WTC11 (cell line): Measurements from ENCODE around the gene ZSCAN16. TPM values are rescaled to one million over a fixed set of nuclear protein-coding genes. Genes with fewer than 3 reads are reported as not detected.

Source experiments
- ATAC-seq: fragments of 200-7000 bp; cut with Tn5 transposase; 2 replicates; pipeline ENCODE4 v1.10.0; 2021; ENCODE audit warnings: mild to moderate bottlenecking, moderate library complexity
- CTCF ChIA-PET: fragments of 300-600 bp; sonication (Branson Sonifier 250); formaldehyde crosslinking; loops from one replicate; lab custom pipeline; 2021; ENCODE audit warnings: antibody characterized with exemption; lab: Charles Lee
- POLR2A ChIA-PET: fragments of 350-600 bp; sonication (Branson Sonifier 250); formaldehyde crosslinking; loops from one replicate; lab custom pipeline; 2021; ENCODE audit warnings: antibody characterized with exemption; lab: Charles Lee
- DNase-seq: peaks from one replicate; pipeline ENCODE4 v3.0.0; 2021; ENCODE audit warnings: low spot score
- H3K27ac Mint-ChIP-seq: 2 replicates; pipeline ENCODE4 v1.8.0; 2021; ENCODE audit warnings: mixed read lengths
- H3K27me3 Mint-ChIP-seq: 2 replicates; pipeline ENCODE4 v1.8.0; 2021; ENCODE audit warnings: low read depth, mild to moderate bottlenecking, moderate library complexity, mixed read lengths
- H3K36me3 Mint-ChIP-seq: 2 replicates; pipeline ENCODE4 v1.8.0; 2021; ENCODE audit warnings: mixed read lengths
- H3K4me1 Mint-ChIP-seq: 2 replicates; pipeline ENCODE4 v1.8.0; 2022; ENCODE audit warnings: mixed read lengths
- H3K4me3 Mint-ChIP-seq: 2 replicates; pipeline ENCODE4 v1.8.0; 2021; ENCODE audit warnings: mild to moderate bottlenecking, moderate library complexity, mixed read lengths
- H3K9me3 Mint-ChIP-seq: 2 replicates; pipeline ENCODE4 v1.8.0; 2021; ENCODE audit warnings: mixed read lengths
- ATF1 ChIP-seq: sonication (generic); formaldehyde crosslinking; IDR thresholded peaks from 2 replicates; pipeline ENCODE4 v1.8.1; 2023; ENCODE audit warnings: mild to moderate bottlenecking, moderate library complexity, missing genetic modification reagents
- FOXP1 ChIP-seq: sonication (generic); formaldehyde crosslinking; IDR thresholded peaks from 2 replicates; pipeline ENCODE4 v1.8.0; 2022; ENCODE audit warnings: missing genetic modification reagents, mild to moderate bottlenecking, moderate library complexity, borderline replicate concordance
- GABPB1 ChIP-seq: sonication (generic); formaldehyde crosslinking; IDR thresholded peaks from 2 replicates; pipeline ENCODE4 v1.8.1; 2023; ENCODE audit warnings: mild to moderate bottlenecking, missing genetic modification reagents
- GRHL2 ChIP-seq: fragments of 250-450 bp; sonication (Bioruptor Pico); IDR thresholded peaks from 2 replicates; pipeline ENCODE4 v1.8.0; 2022; ENCODE audit warnings: mild to moderate bottlenecking, moderate library complexity; ENCODE audit not compliant: insufficient replicate concordance, severe bottlenecking
- GTF2I ChIP-seq: fragments of 250-450 bp; sonication (Bioruptor Pico); conservative IDR thresholded peaks from 2 replicates; pipeline ENCODE4 v1.4.0; 2021; ENCODE audit warnings: mild to moderate bottlenecking
- JAZF1 ChIP-seq: fragments of 250-450 bp; sonication (Bioruptor Pico); IDR thresholded peaks from 2 replicates; pipeline ENCODE4 v1.9.0; 2021; ENCODE audit warnings: moderate library complexity, mild to moderate bottlenecking, inconsistent platforms
- MYBL2 ChIP-seq: sonication (generic); formaldehyde crosslinking; IDR thresholded peaks from 2 replicates; pipeline ENCODE4 v1.8.1; 2023; ENCODE audit warnings: mild to moderate bottlenecking, moderate library complexity, missing genetic modification reagents
- NFATC4 ChIP-seq: fragments of 250-450 bp; sonication (Bioruptor Pico); IDR thresholded peaks from 2 replicates; pipeline ENCODE4 v1.9.0; 2021; ENCODE audit warnings: mild to moderate bottlenecking
- NFE2L1 ChIP-seq: sonication (generic); formaldehyde crosslinking; IDR thresholded peaks from 2 replicates; pipeline ENCODE4 v1.8.1; 2023; ENCODE audit warnings: missing genetic modification reagents
- NR1H2 ChIP-seq: sonication (generic); formaldehyde crosslinking; IDR thresholded peaks from 2 replicates; pipeline ENCODE4 v1.9.0; 2021; ENCODE audit warnings: mild to moderate bottlenecking, moderate library complexity, missing genetic modification reagents
- NR3C1 ChIP-seq: sonication (generic); formaldehyde crosslinking; conservative IDR thresholded peaks from 2 replicates; pipeline ENCODE4 v1.8.1; 2023; ENCODE audit warnings: low read depth, mild to moderate bottlenecking, missing genetic modification reagents
- OVOL2 ChIP-seq: fragments of 250-450 bp; sonication (Bioruptor Pico); IDR thresholded peaks from 2 replicates; pipeline ENCODE4 v1.9.0; 2021; ENCODE audit warnings: mild to moderate bottlenecking, borderline replicate concordance
- PRRX2 ChIP-seq: fragments of 250-450 bp; sonication (Bioruptor Pico); IDR thresholded peaks from 2 replicates; pipeline ENCODE4 v1.8.0; 2021; ENCODE audit warnings: mild to moderate bottlenecking
- SMAD4 ChIP-seq: sonication (generic); formaldehyde crosslinking; IDR thresholded peaks from 2 replicates; pipeline ENCODE4 v1.8.0; 2022; ENCODE audit warnings: mild to moderate bottlenecking, missing genetic modification reagents
- TEAD1 ChIP-seq: sonication (generic); formaldehyde crosslinking; IDR thresholded peaks from 2 replicates; pipeline ENCODE4 v1.8.0; 2022; ENCODE audit warnings: mild to moderate bottlenecking, missing genetic modification reagents
- ZNF219 ChIP-seq: sonication (generic); formaldehyde crosslinking; IDR thresholded peaks from 2 replicates; pipeline ENCODE4 v1.8.0; 2023; ENCODE audit warnings: missing genetic modification reagents, mild to moderate bottlenecking, borderline replicate concordance
- total RNA-seq: library from RNA; stranded (reverse); gene quantifications from 3 replicates; pipeline ENCODE4 v1.2.3, GENCODE V29; 2021
- TF ChIP-seq, protein P1 (sequence below): fragments of 250-450 bp; sonication (Bioruptor Pico); IDR thresholded peaks from 2 replicates; pipeline ENCODE4 v2.1.2; 2022; ENCODE audit warnings: mild to moderate bottlenecking, moderate library complexity
- TF ChIP-seq, protein P2 (sequence below): sonication (generic); formaldehyde crosslinking; IDR thresholded peaks from 2 replicates; pipeline ENCODE4 v1.8.0; 2022; ENCODE audit warnings: mild to moderate bottlenecking, missing genetic modification reagents
- TF ChIP-seq, protein P3 (sequence below): sonication (generic); formaldehyde crosslinking; IDR thresholded peaks from 2 replicates; pipeline ENCODE4 v1.8.1; 2023; ENCODE audit warnings: mild to moderate bottlenecking, moderate library complexity, missing genetic modification reagents
- TF ChIP-seq, protein P4 (sequence below): sonication (generic); formaldehyde crosslinking; IDR thresholded peaks from 2 replicates; pipeline ENCODE4 v1.8.1; 2022; ENCODE audit warnings: low read depth, mild to moderate bottlenecking, moderate library complexity, missing genetic modification reagents, borderline replicate concordance
- TF ChIP-seq, protein P5 (sequence below): fragments of 250-450 bp; sonication (Bioruptor Pico); IDR thresholded peaks from 2 replicates; pipeline ENCODE4 v1.9.0; 2021; ENCODE audit warnings: moderate library complexity, mild to moderate bottlenecking, inconsistent platforms, borderline replicate concordance
- TF ChIP-seq, protein P6 (sequence below): sonication (generic); formaldehyde crosslinking; IDR thresholded peaks from 2 replicates; pipeline ENCODE4 v1.8.1; 2023; ENCODE audit warnings: mild to moderate bottlenecking, missing genetic modification reagents
- TF ChIP-seq, protein P7 (sequence below): fragments of 250-450 bp; sonication (Bioruptor Pico); IDR thresholded peaks from 2 replicates; pipeline ENCODE4 v1.8.0; 2021; ENCODE audit warnings: mild to moderate bottlenecking
- TF ChIP-seq, protein P8 (sequence below): sonication (generic); formaldehyde crosslinking; IDR thresholded peaks from 2 replicates; pipeline ENCODE4 v1.8.1; 2022; ENCODE audit warnings: low read depth, missing genetic modification reagents, borderline replicate concordance

Gene ZSCAN16
- total RNA-seq, 1 experiment from 2014 or later = 7.1 TPM

DNA sequence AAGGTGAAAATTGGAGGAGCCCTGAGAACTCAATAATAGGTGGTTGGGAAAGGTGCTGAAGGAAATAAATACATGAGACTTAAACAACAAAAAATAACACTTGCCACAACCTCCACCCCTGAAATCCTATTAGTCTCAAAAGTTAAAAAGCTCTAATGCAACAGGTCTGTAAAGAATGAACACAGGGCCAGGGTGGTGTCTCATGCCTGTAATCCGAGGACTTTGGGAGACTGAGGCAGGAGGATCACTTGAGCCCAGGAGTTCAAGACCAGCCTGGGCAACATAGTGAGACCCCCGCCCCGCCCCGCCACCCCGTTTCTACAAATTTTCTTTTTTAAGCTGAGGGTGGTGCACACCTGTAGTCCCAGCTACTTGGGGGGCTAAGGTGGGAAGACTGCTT is 16.2 kb downstream of the ZSCAN16 start (continued):
- TF ChIP-seq, protein P1, sequence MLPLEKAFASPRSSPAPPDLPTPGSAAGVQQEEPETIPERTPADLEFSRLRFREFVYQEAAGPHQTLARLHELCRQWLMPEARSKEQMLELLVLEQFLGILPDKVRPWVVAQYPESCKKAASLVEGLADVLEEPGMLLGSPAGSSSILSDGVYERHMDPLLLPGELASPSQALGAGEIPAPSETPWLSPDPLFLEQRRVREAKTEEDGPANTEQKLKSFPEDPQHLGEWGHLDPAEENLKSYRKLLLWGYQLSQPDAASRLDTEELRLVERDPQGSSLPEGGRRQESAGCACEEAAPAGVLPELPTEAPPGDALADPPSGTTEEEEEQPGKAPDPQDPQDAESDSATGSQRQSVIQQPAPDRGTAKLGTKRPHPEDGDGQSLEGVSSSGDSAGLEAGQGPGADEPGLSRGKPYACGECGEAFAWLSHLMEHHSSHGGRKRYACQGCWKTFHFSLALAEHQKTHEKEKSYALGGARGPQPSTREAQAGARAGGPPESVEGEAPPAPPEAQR = no peak
- no peak for TF ChIP-seq OVOL2 (CRISPR knock-in tag)
- TF ChIP-seq ATF1 (CRISPR knock-in tag) = no peak
- TF ChIP-seq, protein P2, sequence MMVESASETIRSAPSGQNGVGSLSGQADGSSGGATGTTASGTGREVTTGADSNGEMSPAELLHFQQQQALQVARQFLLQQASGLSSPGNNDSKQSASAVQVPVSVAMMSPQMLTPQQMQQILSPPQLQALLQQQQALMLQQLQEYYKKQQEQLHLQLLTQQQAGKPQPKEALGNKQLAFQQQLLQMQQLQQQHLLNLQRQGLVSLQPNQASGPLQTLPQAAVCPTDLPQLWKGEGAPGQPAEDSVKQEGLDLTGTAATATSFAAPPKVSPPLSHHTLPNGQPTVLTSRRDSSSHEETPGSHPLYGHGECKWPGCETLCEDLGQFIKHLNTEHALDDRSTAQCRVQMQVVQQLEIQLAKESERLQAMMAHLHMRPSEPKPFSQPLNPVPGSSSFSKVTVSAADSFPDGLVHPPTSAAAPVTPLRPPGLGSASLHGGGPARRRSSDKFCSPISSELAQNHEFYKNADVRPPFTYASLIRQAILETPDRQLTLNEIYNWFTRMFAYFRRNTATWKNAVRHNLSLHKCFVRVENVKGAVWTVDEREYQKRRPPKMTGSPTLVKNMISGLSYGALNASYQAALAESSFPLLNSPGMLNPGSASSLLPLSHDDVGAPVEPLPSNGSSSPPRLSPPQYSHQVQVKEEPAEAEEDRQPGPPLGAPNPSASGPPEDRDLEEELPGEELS = no peak

DNA sequence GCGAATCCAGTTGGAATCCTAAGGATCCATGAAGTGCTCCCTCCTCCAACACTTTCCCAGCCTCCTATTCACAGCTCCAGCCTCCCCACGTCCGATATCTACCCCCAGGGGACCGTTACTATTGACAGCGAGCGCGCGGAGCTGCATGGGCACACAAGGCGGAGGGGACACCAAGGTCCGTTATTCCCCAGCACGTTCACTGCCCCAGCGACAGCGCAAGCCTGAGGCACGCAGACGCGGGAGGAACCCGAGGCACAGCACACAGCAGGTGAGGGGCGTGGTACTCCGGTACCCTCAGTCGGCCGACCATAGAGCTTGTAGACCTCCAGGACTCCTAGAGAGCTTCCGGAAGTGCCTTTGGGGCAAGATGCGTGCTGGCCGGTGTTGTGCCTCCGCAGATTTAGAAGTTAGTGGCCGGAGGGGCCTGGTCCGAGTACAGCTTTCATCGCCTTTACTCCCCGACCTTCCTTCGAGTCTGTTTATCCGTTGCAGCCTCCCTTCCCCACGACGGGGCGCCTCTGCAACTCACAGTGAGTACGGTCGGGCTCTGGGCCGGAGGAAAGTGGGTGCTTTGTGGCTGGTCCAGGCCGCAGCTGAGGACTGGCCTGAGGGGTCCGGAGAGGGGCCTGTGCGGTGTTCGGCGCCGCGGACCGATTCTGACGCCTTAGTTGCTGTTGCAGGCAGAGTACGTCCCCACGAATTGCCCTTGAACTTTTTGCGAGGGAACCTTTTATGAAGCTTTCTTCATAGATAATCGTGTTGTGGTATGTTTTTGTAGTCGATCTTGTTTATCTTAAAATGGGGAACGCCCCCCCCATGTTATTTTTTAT is 17.3 kb downstream of the ZSCAN16 start, which contains the start of gene ZKSCAN8:
Gene ZKSCAN8 (plus strand): TSS at position 384 of the 830 bp plus-strand sequence. CDS start 6,525 bp downstream, outside the sequence.
- H3K4me1 Mint-ChIP-seq = peaks cover 16% of the 10 kb centered on the region
- H3K27ac Mint-ChIP-seq = peak within 1 kb of the TSS; percentile 95
- CTCF ChIA-PET = interaction anchor here (0.9 to 2.1 kb wide), 8 partner anchors 17 to 241 kb away, joined by 3 to 18 read pairs (median 4); partner anchors contain the start of gene ZSCAN16
- H3K9me3 Mint-ChIP-seq = no peaks in the 10 kb centered on the region
- H3K36me3 Mint-ChIP-seq = peaks cover 25% of the 10 kb centered on the region
- POLR2A ChIA-PET = interaction anchor here (0.6 to 1.7 kb wide), 11 partner anchors 17 to 334 kb away, joined by 3 to 13 read pairs (median 6); partner anchors contain the start of genes ZKSCAN4, ZSCAN16, ZSCAN26 and ZSCAN31
- peak within 1 kb of the TSS; percentile 97 for H3K4me3 Mint-ChIP-seq
- ATAC-seq (peak; percentile 92), DNase-seq (peak; percentile 90)
- peaks cover 34% of the 10 kb centered on the region for H3K27me3 Mint-ChIP-seq
- TF ChIP-seq GTF2I (CRISPR knock-in tag) (no peak), NFE2L1 (CRISPR knock-in tag) (peak; percentile 83), MYBL2 (CRISPR knock-in tag) (peak; percentile 90; the same call in 1 of the 2 replicates), PRRX2 (CRISPR knock-in tag) (no peak), GRHL2 (CRISPR knock-in tag) (no peak), NR1H2 (CRISPR knock-in tag) (no peak), NFATC4 (CRISPR knock-in tag) (no peak), JAZF1 (CRISPR knock-in tag) (no peak), NR3C1 (no peak), GABPB1 (CRISPR knock-in tag) (peak; percentile 89), SMAD4 (CRISPR knock-in tag) (no peak), TEAD1 (CRISPR knock-in tag) (peak; percentile 92), ZNF219 (no peak), FOXP1 (peak; percentile 87)
- TF ChIP-seq, protein P3, sequence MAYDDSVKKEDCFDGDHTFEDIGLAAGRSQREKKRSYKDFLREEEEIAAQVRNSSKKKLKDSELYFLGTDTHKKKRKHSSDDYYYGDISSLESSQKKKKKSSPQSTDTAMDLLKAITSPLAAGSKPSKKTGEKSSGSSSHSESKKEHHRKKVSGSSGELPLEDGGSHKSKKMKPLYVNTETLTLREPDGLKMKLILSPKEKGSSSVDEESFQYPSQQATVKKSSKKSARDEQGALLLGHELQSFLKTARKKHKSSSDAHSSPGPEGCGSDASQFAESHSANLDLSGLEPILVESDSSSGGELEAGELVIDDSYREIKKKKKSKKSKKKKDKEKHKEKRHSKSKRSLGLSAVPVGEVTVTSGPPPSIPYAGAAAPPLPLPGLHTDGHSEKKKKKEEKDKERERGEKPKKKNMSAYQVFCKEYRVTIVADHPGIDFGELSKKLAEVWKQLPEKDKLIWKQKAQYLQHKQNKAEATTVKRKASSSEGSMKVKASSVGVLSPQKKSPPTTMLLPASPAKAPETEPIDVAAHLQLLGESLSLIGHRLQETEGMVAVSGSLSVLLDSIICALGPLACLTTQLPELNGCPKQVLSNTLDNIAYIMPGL = peak; percentile 82
- TF ChIP-seq, protein P4, sequence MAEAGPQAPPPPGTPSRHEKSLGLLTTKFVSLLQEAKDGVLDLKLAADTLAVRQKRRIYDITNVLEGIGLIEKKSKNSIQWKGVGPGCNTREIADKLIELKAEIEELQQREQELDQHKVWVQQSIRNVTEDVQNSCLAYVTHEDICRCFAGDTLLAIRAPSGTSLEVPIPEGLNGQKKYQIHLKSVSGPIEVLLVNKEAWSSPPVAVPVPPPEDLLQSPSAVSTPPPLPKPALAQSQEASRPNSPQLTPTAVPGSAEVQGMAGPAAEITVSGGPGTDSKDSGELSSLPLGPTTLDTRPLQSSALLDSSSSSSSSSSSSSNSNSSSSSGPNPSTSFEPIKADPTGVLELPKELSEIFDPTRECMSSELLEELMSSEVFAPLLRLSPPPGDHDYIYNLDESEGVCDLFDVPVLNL (CRISPR knock-in tag) = no peak
- TF ChIP-seq, protein P5, sequence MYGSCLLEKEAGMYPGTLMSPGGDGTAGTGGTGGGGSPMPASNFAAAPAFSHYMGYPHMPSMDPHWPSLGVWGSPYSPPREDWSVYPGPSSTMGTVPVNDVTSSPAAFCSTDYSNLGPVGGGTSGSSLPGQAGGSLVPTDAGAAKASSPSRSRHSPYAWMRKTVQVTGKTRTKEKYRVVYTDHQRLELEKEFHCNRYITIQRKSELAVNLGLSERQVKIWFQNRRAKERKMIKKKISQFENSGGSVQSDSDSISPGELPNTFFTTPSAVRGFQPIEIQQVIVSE (CRISPR knock-in tag) = no peak
- TF ChIP-seq, protein P6, sequence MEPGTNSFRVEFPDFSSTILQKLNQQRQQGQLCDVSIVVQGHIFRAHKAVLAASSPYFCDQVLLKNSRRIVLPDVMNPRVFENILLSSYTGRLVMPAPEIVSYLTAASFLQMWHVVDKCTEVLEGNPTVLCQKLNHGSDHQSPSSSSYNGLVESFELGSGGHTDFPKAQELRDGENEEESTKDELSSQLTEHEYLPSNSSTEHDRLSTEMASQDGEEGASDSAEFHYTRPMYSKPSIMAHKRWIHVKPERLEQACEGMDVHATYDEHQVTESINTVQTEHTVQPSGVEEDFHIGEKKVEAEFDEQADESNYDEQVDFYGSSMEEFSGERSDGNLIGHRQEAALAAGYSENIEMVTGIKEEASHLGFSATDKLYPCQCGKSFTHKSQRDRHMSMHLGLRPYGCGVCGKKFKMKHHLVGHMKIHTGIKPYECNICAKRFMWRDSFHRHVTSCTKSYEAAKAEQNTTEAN = peak; percentile 76; the same call in 1 of the 2 replicates
- TF ChIP-seq, protein P7, sequence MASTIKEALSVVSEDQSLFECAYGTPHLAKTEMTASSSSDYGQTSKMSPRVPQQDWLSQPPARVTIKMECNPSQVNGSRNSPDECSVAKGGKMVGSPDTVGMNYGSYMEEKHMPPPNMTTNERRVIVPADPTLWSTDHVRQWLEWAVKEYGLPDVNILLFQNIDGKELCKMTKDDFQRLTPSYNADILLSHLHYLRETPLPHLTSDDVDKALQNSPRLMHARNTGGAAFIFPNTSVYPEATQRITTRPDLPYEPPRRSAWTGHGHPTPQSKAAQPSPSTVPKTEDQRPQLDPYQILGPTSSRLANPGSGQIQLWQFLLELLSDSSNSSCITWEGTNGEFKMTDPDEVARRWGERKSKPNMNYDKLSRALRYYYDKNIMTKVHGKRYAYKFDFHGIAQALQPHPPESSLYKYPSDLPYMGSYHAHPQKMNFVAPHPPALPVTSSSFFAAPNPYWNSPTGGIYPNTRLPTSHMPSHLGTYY (CRISPR knock-in tag) = no peak
- TF ChIP-seq, protein P8, sequence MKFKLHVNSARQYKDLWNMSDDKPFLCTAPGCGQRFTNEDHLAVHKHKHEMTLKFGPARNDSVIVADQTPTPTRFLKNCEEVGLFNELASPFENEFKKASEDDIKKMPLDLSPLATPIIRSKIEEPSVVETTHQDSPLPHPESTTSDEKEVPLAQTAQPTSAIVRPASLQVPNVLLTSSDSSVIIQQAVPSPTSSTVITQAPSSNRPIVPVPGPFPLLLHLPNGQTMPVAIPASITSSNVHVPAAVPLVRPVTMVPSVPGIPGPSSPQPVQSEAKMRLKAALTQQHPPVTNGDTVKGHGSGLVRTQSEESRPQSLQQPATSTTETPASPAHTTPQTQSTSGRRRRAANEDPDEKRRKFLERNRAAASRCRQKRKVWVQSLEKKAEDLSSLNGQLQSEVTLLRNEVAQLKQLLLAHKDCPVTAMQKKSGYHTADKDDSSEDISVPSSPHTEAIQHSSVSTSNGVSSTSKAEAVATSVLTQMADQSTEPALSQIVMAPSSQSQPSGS = no peak
